PC-9 (cell line): ENCODE measurements around the gene CHRD.

Experiments
- EZH2 ChIP-seq: fragments of 200-600 bp; sonication (generic); IDR thresholded peaks from 2 replicates; pipeline ENCODE4 v1.8.0; 2017; ENCODE audit warnings: antibody characterized with exemption, low read depth
- TF ChIP-seq, protein P1 (sequence below): fragments of 200-600 bp; sonication (generic); conservative IDR thresholded peaks from 2 replicates; pipeline ENCODE4 v1.6.1; 2017; ENCODE audit warnings: mixed run types, antibody characterized with exemption, mild to moderate bottlenecking, moderate library complexity

- TF ChIP-seq, protein P1, sequence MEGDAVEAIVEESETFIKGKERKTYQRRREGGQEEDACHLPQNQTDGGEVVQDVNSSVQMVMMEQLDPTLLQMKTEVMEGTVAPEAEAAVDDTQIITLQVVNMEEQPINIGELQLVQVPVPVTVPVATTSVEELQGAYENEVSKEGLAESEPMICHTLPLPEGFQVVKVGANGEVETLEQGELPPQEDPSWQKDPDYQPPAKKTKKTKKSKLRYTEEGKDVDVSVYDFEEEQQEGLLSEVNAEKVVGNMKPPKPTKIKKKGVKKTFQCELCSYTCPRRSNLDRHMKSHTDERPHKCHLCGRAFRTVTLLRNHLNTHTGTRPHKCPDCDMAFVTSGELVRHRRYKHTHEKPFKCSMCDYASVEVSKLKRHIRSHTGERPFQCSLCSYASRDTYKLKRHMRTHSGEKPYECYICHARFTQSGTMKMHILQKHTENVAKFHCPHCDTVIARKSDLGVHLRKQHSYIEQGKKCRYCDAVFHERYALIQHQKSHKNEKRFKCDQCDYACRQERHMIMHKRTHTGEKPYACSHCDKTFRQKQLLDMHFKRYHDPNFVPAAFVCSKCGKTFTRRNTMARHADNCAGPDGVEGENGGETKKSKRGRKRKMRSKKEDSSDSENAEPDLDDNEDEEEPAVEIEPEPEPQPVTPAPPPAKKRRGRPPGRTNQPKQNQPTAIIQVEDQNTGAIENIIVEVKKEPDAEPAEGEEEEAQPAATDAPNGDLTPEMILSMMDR = no peak
- TF ChIP-seq EZH2 = no peak
Measured at GRCh38 chr3:184332370-184333090, 47.3 kb upstream of the CHRD start.
